IMR-90 (cell line): Measurements from ENCODE around the gene CIB2.

ENCODE experiments used
- CEBPB ChIP-seq: IDR thresholded peaks from 2 replicates; pipeline ENCODE4 v1.6.1; 2012; ENCODE audit warnings: low read depth, low read length, improper control_type of control experiment
- FOS ChIP-seq: fragments of 150-350 bp; IDR thresholded peaks from 2 replicates; pipeline ENCODE4 v1.6.1; 2016; ENCODE audit warnings: low read depth, low read length
- NFE2L2 ChIP-seq: fragments of 150-350 bp; IDR thresholded peaks from 2 replicates; pipeline ENCODE4 v1.6.1; 2016; ENCODE audit warnings: low read depth, mild to moderate bottlenecking, low read length
- POLR2A ChIP-seq: IDR thresholded peaks from 2 replicates; pipeline ENCODE4 v1.6.1; 2012; ENCODE audit warnings: mild to moderate bottlenecking, low read depth, low read length
- RCOR1 ChIP-seq: IDR thresholded peaks from 2 replicates; pipeline ENCODE4 v1.6.1; 2012; ENCODE audit warnings: mild to moderate bottlenecking, low read length, improper control_type of control experiment; ENCODE audit not compliant: insufficient replicate concordance
- RFX5 ChIP-seq: IDR thresholded peaks from 2 replicates; pipeline ENCODE4 v1.8.0; 2012; ENCODE audit warnings: low read depth, mild to moderate bottlenecking, low read length, moderate library complexity
- SMC3 ChIP-seq: fragments of 150-350 bp; IDR thresholded peaks from 2 replicates; pipeline ENCODE4 v1.6.1; 2016; ENCODE audit warnings: low read depth, mild to moderate bottlenecking, antibody characterized with exemption, low read length, moderate library complexity
- TF ChIP-seq, protein P1 (sequence below): conservative IDR thresholded peaks from 2 replicates; pipeline ENCODE4 v1.5.1; 2012; ENCODE audit warnings: mild to moderate bottlenecking, low read depth, low read length, improper control_type of control experiment
- TF ChIP-seq, protein P2 (sequence below): fragments of 150-350 bp; IDR thresholded peaks from 2 replicates; pipeline ENCODE4 v1.6.1; 2016; ENCODE audit warnings: low read depth, mild to moderate bottlenecking, low read length, moderate library complexity, borderline replicate concordance
- TF ChIP-seq, protein P3 (sequence below): fragments of 150-350 bp; IDR thresholded peaks from 2 replicates; pipeline ENCODE4 v1.6.1; 2017; ENCODE audit warnings: mild to moderate bottlenecking, antibody characterized with exemption, low read length, low read depth

DNA sequence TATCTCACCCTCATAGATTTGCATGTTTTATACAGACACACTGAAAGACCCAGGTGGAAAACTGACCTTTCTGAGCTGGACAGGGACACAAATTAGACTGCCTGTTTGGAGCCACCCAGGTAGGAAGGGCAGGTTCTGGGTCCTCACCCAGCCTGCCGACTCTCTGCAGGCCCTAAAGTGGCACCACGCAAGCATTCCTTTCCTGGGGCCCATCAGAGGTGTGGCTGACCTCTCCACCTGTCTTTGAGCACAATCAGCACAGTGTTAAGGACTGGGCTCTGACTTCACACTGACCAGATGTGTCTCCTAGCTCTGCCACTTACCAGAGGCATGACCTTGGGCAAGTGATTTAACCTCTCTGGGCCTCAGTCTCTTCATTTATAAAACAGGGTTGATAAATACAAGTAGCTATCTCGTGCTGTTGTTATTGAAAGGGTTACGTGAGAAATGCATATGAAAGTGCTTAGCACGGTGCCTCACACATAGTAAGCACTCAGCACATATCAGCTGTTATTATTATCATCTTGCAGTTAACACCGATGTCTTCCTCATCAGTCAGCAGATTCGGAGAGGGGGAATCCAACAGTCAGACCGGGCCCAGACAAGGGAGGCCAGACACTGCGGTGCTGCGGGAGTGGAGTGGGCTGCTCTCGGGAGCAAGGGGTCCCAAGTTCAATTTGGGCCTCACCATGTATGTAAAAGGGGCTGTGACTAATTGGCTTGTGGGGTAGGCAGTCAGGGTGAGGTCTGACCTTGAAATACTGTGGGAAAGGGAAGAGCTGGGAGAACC lies 51.8 kb downstream of the CIB2 start:
- TF ChIP-seq, protein P1, sequence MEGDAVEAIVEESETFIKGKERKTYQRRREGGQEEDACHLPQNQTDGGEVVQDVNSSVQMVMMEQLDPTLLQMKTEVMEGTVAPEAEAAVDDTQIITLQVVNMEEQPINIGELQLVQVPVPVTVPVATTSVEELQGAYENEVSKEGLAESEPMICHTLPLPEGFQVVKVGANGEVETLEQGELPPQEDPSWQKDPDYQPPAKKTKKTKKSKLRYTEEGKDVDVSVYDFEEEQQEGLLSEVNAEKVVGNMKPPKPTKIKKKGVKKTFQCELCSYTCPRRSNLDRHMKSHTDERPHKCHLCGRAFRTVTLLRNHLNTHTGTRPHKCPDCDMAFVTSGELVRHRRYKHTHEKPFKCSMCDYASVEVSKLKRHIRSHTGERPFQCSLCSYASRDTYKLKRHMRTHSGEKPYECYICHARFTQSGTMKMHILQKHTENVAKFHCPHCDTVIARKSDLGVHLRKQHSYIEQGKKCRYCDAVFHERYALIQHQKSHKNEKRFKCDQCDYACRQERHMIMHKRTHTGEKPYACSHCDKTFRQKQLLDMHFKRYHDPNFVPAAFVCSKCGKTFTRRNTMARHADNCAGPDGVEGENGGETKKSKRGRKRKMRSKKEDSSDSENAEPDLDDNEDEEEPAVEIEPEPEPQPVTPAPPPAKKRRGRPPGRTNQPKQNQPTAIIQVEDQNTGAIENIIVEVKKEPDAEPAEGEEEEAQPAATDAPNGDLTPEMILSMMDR: no peak
- TF ChIP-seq POLR2A (no peak), CEBPB (no peak), RCOR1 (no peak), NFE2L2 (no peak), SMC3 (no peak), RFX5 (no peak), FOS (no peak)
- TF ChIP-seq, protein P2, sequence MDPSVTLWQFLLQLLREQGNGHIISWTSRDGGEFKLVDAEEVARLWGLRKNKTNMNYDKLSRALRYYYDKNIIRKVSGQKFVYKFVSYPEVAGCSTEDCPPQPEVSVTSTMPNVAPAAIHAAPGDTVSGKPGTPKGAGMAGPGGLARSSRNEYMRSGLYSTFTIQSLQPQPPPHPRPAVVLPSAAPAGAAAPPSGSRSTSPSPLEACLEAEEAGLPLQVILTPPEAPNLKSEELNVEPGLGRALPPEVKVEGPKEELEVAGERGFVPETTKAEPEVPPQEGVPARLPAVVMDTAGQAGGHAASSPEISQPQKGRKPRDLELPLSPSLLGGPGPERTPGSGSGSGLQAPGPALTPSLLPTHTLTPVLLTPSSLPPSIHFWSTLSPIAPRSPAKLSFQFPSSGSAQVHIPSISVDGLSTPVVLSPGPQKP: no peak
- TF ChIP-seq, protein P3, sequence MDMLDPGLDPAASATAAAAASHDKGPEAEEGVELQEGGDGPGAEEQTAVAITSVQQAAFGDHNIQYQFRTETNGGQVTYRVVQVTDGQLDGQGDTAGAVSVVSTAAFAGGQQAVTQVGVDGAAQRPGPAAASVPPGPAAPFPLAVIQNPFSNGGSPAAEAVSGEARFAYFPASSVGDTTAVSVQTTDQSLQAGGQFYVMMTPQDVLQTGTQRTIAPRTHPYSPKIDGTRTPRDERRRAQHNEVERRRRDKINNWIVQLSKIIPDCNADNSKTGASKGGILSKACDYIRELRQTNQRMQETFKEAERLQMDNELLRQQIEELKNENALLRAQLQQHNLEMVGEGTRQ: no peak
